Keratinocyte (primary cell): Measurements from ENCODE around the gene CHN2. TPM values are rescaled to one million over a fixed set of nuclear protein-coding genes. Genes with fewer than 3 reads are reported as not detected.

Experiments
- polyA plus RNA-seq, 5 experiments: library from polyadenylated mRNA; depleted of rRNA in 3 of 5; stranded (reverse) in 3 of 5; stranded (forward) in 1 of 5; unstranded in 1 of 5; fragments of >200 nt; gene quantifications; 1 replicate in 1 of 5; 2 replicates in 3 of 5; 3 replicates in 1 of 5; pipeline versions ENCODE4 v1.2.1 to v1.2.3, GENCODE V29; 2011 to 2012; ENCODE audit warnings: missing spikeins in 2 of 5, low read depth in 1 of 5, low replicate concordance in 1 of 5

The CHN2 gene
- polyA plus RNA-seq, 1 donor (not counting 4 experiments of a cell fraction or from before 2014, with no cell fraction given): 1.8 TPM

Other genes starting within 250 kb of the CHN2 start
- gene TRIL, start 236.4 kb upstream of the CHN2 start, polyA plus RNA-seq: 0.01 to 0.03 TPM in 2 of 3 replicates, not detected in the other
- gene CPVL, start 48.2 kb upstream of the CHN2 start, polyA plus RNA-seq: 2.4 to 9.8 TPM (median 7.8 TPM) in 3 replicates